Activated CD8-positive, alpha-beta T cell treated with anti-CD3 and anti-CD28 coated beads, Interleukin-2, amount 10 ng/mL, durations not matched to agents 7 days and 5 days (primary cell): ENCODE measurements around the gene TRMT6. TPM values are rescaled to one million over a fixed set of nuclear protein-coding genes. Genes with fewer than 3 reads are reported as not detected.

Experiments
- ATAC-seq: fragments of 150-1000 bp; cut with Tn5 transposase; one replicate; pipeline ENCODE4 v1.10.0; 2021; ENCODE audit warnings: moderate library complexity
- CTCF ChIA-PET: fragments of 350-600 bp; sonication (Branson Sonifier 250); formaldehyde crosslinking; loops from one replicate; lab custom pipeline; 2021; ENCODE audit warnings: antibody characterized with exemption; lab: Charles Lee
- POLR2A ChIA-PET: fragments of 350-600 bp; sonication (Branson Sonifier 250); formaldehyde crosslinking; loops from one replicate; lab custom pipeline; 2021; ENCODE audit warnings: antibody characterized with exemption; lab: Charles Lee
- DNase-seq: peaks from one replicate; pipeline ENCODE4 v3.0.0-alpha.2; 2020
- H3K27ac Mint-ChIP-seq: one replicate; pipeline ENCODE4 v1.8.0; 2021; ENCODE audit warnings: mild to moderate bottlenecking, mixed read lengths
- H3K27me3 Mint-ChIP-seq: one replicate; pipeline ENCODE4 v1.8.0; 2021; ENCODE audit warnings: low read depth, mixed read lengths
- H3K36me3 Mint-ChIP-seq: one replicate; pipeline ENCODE4 v1.8.0; 2021; ENCODE audit warnings: low read depth, mixed read lengths
- H3K4me1 Mint-ChIP-seq: one replicate; pipeline ENCODE4 v1.8.0; 2021; ENCODE audit warnings: low read depth, mixed read lengths
- H3K4me3 Mint-ChIP-seq: one replicate; pipeline ENCODE4 v1.8.0; 2021; ENCODE audit warnings: mild to moderate bottlenecking, mixed read lengths
- H3K9me3 Mint-ChIP-seq: one replicate; pipeline ENCODE4 v1.8.0; 2022; ENCODE audit warnings: mixed read lengths; ENCODE audit not compliant: insufficient read depth
- total RNA-seq, 2 experiments: library from RNA; stranded (reverse); gene quantifications; one replicate each; pipeline ENCODE4 v1.2.3, GENCODE V29; 2021

The TRMT6 gene
- total RNA-seq, 2 experiments from 2014 or later = 15.9 to 16.1 TPM

- no peak overlapping the region for H3K4me3 Mint-ChIP-seq
- POLR2A ChIA-PET = no interaction called here
- DNase-seq = no peak
- H3K9me3 Mint-ChIP-seq = no peaks in the 10 kb centered on the region
- ATAC-seq = no peak
- H3K36me3 Mint-ChIP-seq = no peaks in the 10 kb centered on the region
- peaks cover 14% of the 10 kb centered on the region for H3K27me3 Mint-ChIP-seq
- no peak overlapping the region for H3K27ac Mint-ChIP-seq
- CTCF ChIA-PET = no interaction called here
- H3K4me1 Mint-ChIP-seq = no peaks in the 10 kb centered on the region
These were observed 59.4 kb downstream of the TRMT6 start for GRCh38 chr20:5890773-5891441.

- CTCF ChIA-PET = no interaction called here
- Mint-ChIP-seq H3K9me3 (no peaks in the 10 kb centered on the region), H3K4me3 (no peak overlapping the region), H3K36me3 (no peaks in the 10 kb centered on the region), H3K4me1 (no peaks in the 10 kb centered on the region), H3K27me3 (peaks cover 17% of the 10 kb centered on the region), H3K27ac (no peak overlapping the region)
- no peak for ATAC-seq
- POLR2A ChIA-PET = no interaction called here
- DNase-seq = no peak
These were observed 62.3 kb downstream of the TRMT6 start for GRCh38 chr20:5888041-5888440.

- peaks cover 17% of the 10 kb centered on the region for H3K27me3 Mint-ChIP-seq
- ChIA-PET CTCF (no interaction called here), POLR2A (no interaction called here)
- no peak overlapping the region for H3K27ac Mint-ChIP-seq
- no peaks in the 10 kb centered on the region for H3K4me1 Mint-ChIP-seq
- no peak overlapping the region for H3K4me3 Mint-ChIP-seq
- no peaks in the 10 kb centered on the region for H3K9me3 Mint-ChIP-seq
- ATAC-seq (no peak), DNase-seq (no peak)
- H3K36me3 Mint-ChIP-seq = no peaks in the 10 kb centered on the region
These were observed 62.9 kb downstream of the TRMT6 start for GRCh38 chr20:5887386-5887785.

Other genes with a start within 250 kb of the TRMT6 start
- 1 to 10 TPM; 7.0 to 7.9 TPM for gene SHLD1, start 200.1 kb downstream of the TRMT6 start, total RNA-seq
- not detected for gene CHGB, start 39.0 kb downstream of the TRMT6 start, total RNA-seq
- 10 to 100 TPM; 38.8 to 38.9 TPM for gene MCM8, start 119 bp upstream of the TRMT6 start, total RNA-seq
- 10 to 100 TPM; 33.0 to 35.6 TPM for gene CRLS1, start 55.6 kb upstream of the TRMT6 start, total RNA-seq
- not detected for gene LRRN4, start 103.5 kb upstream of the TRMT6 start, total RNA-seq
- gene FERMT1, start 172.5 kb upstream of the TRMT6 start, total RNA-seq = not detected